Osteocyte (in vitro differentiated cells): ENCODE results near the gene ABCC1. TPM values are rescaled to one million over a fixed set of nuclear protein-coding genes. Genes with fewer than 3 reads are reported as not detected.

Experiments used
- DNase-seq: peaks from one replicate; pipeline ENCODE4 v3.0.0; 2021; ENCODE audit warnings: mixed read lengths; ENCODE audit not compliant: unreplicated experiment; ENCODE audit errors: extremely low spot score
- H3K27ac Mint-ChIP-seq: one replicate; pipeline ENCODE4 v1.8.0; 2021; ENCODE audit warnings: mild to moderate bottlenecking, mixed read lengths; ENCODE audit not compliant: unreplicated experiment
- H3K27me3 Mint-ChIP-seq: one replicate; pipeline ENCODE4 v1.8.0; 2021; ENCODE audit warnings: mixed read lengths; ENCODE audit not compliant: unreplicated experiment
- H3K36me3 Mint-ChIP-seq: one replicate; pipeline ENCODE4 v1.8.0; 2021; ENCODE audit warnings: mixed read lengths; ENCODE audit not compliant: unreplicated experiment
- H3K4me1 Mint-ChIP-seq: one replicate; pipeline ENCODE4 v1.8.0; 2021; ENCODE audit warnings: mixed read lengths; ENCODE audit not compliant: unreplicated experiment
- H3K4me3 Mint-ChIP-seq: one replicate; pipeline ENCODE4 v1.8.0; 2021; ENCODE audit warnings: mild to moderate bottlenecking, moderate library complexity, mixed read lengths; ENCODE audit not compliant: unreplicated experiment
- H3K9me3 Mint-ChIP-seq: one replicate; pipeline ENCODE4 v1.8.0; 2021; ENCODE audit warnings: mixed read lengths; ENCODE audit not compliant: unreplicated experiment
- total RNA-seq: library from RNA; stranded (reverse); gene quantifications from 2 replicates; pipeline ENCODE4 v1.2.1, GENCODE V29; 2021
- TF ChIP-seq, protein P1 (sequence below): fragments of 200-600 bp; sonication (generic); IDR thresholded peaks from 2 replicates; pipeline ENCODE4 v1.5.0; 2021; ENCODE audit warnings: antibody characterized with exemption, mild to moderate bottlenecking, moderate library complexity

ABCC1 gene
- total RNA-seq, 1 donor from 2014 or later: 256 TPM

DNA sequence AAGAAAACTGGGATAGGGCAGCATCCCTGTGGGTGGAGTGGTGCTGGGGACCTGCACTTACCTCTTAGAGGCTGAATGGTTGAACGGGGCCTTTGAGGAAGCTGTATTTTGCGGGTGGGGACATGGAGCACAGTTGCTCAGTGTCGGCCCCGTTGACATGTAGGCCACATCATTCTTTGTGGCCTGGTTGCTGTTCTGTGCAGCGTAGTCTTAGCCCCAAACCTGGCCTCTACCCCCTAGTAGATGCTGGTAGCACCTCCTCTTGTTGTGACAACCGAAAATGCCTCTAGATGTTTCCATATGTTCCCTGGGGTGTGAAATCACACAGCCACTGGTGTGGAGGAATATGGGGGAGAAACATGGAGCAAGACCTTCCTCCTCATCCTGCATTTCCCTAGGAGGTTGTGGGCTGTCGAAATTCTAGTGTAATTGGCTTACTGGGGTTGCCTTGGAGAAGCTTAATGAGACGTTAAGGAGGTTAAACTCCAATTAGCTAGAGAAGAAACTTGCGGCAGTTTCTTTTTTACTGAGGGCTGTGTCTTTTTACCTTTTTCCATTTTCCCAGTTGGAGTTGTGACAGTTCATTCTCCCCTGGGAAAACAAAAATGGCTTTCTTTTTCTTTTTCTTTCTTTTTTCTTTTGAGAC, 9.4 kb downstream of the ABCC1 start:
- H3K36me3 Mint-ChIP-seq: peaks cover 24% of the 10 kb centered on the region
- peaks cover 90% of the 10 kb centered on the region for H3K4me1 Mint-ChIP-seq
- H3K9me3 Mint-ChIP-seq: no peaks in the 10 kb centered on the region
- H3K4me3 Mint-ChIP-seq: no peak overlapping the region
- no peaks in the 10 kb centered on the region for H3K27me3 Mint-ChIP-seq
- no peak for DNase-seq
- H3K27ac Mint-ChIP-seq: peak overlapping the region; percentile 31
- TF ChIP-seq, protein P1, sequence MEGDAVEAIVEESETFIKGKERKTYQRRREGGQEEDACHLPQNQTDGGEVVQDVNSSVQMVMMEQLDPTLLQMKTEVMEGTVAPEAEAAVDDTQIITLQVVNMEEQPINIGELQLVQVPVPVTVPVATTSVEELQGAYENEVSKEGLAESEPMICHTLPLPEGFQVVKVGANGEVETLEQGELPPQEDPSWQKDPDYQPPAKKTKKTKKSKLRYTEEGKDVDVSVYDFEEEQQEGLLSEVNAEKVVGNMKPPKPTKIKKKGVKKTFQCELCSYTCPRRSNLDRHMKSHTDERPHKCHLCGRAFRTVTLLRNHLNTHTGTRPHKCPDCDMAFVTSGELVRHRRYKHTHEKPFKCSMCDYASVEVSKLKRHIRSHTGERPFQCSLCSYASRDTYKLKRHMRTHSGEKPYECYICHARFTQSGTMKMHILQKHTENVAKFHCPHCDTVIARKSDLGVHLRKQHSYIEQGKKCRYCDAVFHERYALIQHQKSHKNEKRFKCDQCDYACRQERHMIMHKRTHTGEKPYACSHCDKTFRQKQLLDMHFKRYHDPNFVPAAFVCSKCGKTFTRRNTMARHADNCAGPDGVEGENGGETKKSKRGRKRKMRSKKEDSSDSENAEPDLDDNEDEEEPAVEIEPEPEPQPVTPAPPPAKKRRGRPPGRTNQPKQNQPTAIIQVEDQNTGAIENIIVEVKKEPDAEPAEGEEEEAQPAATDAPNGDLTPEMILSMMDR: no peak

DNA sequence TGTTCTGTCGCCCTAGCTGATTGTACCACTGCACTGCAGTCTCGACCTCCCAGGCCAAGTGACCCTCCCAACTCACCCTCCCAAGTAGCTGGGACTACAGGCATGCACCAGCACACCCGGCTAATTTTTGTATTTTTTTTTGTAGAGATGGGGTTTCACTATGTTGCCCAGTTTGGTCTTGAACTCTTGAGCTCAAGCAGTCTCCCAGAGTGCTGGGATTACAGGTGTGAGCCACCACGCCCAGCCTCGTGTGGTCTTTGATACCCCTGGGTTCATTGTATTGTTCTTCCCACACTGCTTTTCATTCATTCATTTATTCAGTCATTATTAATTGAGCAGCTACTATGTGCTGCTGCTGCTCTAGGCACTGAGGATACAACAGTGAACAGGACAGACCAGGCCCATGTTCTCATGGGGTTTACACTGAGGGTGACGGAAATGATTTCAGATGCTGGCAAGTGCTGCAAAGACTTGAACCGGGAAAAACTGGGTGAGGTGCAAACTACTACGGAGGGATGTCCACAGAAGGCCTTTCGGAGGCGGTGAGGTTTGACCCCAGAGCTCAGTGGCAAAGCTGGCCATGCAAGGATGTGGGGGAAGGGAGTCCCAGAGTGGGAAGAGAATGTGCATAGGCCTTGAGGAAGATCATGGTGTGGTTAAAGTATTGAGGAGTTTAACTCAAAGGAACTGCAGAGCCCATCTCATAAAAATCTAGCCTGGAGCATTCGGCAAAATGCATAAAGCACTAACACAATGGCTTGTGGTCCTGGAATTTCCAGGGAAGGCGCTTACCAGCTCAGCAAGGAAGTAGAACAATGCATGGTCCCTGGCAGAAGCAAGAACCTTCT, 10.9 kb downstream of the ABCC1 start:
- peak overlapping the region; percentile 63 for H3K27ac Mint-ChIP-seq
- H3K9me3 Mint-ChIP-seq: no peaks in the 10 kb centered on the region
- H3K4me1 Mint-ChIP-seq: peaks cover 93% of the 10 kb centered on the region
- no peak overlapping the region for H3K4me3 Mint-ChIP-seq
- H3K36me3 Mint-ChIP-seq: peaks cover 21% of the 10 kb centered on the region
- H3K27me3 Mint-ChIP-seq: no peaks in the 10 kb centered on the region
- DNase-seq: no peak
- TF ChIP-seq, protein P1: no peak

DNA sequence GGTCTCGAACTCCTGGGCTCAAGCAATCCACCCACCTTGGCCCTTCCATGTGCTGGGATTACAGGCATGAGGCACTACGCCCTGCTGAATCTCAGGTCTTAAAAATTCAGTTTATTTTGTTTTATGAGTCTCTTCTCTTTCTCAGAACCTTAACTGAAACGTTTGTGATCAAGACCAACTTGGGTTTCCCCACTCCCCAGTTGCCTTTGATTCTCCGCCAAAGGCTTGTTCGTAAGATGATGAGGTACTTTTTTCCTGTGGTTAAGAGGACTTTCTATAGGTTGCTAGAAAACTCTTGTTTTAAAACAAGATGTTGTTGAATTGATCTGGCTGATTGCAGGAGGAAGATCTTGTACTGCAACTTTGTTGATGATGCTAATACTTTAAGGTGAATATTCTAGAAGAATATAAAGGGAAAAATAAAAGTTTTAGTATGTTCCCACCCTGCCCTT, 11.7 kb downstream of the ABCC1 start:
- peak overlapping the region; percentile 63 for H3K27ac Mint-ChIP-seq
- H3K4me1 Mint-ChIP-seq: peaks cover 95% of the 10 kb centered on the region

DNA sequence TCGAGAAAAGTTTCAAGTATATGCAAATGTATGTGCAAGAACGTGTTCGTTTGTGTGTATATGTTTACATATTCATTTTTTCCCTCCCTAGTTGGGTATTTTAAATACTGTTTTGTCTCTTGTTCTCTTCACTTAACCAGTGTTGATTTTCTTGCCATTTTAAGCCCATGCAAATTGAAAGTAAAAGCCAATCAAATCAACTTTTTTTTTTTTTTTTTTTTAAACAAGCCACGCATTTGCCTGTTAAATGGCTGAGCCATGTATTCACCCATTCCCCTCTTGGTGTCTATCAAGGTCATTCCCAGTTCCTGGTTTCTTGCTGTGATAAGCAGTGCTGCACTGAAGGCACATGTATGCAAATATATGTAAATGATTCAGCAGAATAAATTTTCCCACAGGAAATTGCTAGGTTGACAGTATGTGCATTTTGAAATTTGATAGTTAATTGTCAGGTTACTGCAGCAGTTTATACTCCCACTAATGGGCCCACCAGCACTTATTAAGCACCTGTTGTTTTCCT, 12.2 kb downstream of the ABCC1 start:
- no peaks in the 10 kb centered on the region for H3K9me3 Mint-ChIP-seq
- H3K4me3 Mint-ChIP-seq: no peak overlapping the region
- H3K27ac Mint-ChIP-seq: peak overlapping the region; percentile 63
- H3K36me3 Mint-ChIP-seq: peaks cover 17% of the 10 kb centered on the region
- TF ChIP-seq, protein P1: no peak
- peaks cover 96% of the 10 kb centered on the region for H3K4me1 Mint-ChIP-seq
- H3K27me3 Mint-ChIP-seq: no peaks in the 10 kb centered on the region
- DNase-seq: no peak

More for the DNA sequence above, 11.7 kb downstream of the ABCC1 start:
- Mint-ChIP-seq H3K36me3 (peaks cover 17% of the 10 kb centered on the region), H3K27me3 (no peaks in the 10 kb centered on the region), H3K9me3 (no peaks in the 10 kb centered on the region), H3K4me3 (peak overlapping the region; percentile 19)
- no peak for DNase-seq
- TF ChIP-seq, protein P1: no peak
